GM23248 (cell line): ENCODE results near the gene PKNOX2. TPM values are rescaled to one million over a fixed set of nuclear protein-coding genes. Genes with fewer than 3 reads are reported as not detected.

Experiments
- DNase-seq: peaks from one replicate; pipeline ENCODE4 v3.0.0-alpha.2; 2015
- H2AFZ ChIP-seq: fragments of 200-600 bp; sonication (generic); 2 replicates; pipeline ENCODE4 v1.6.1; 2016; ENCODE audit warnings: antibody characterized with exemption
- H3F3A ChIP-seq: fragments of 200-600 bp; sonication (generic); 2 replicates; pipeline ENCODE4 v1.6.1; 2016; ENCODE audit warnings: mild to moderate bottlenecking, antibody characterized with exemption, mixed run types; ENCODE audit not compliant: insufficient read depth
- H3K27ac ChIP-seq: fragments of 200-600 bp; sonication (generic); 2 replicates; pipeline ENCODE4 v1.5.1; 2016; ENCODE audit warnings: mild to moderate bottlenecking
- H3K27me3 ChIP-seq: fragments of 200-600 bp; sonication (generic); replicated peaks from 2 replicates; pipeline ENCODE4 v1.6.1; 2016; ENCODE audit warnings: mild to moderate bottlenecking; ENCODE audit not compliant: insufficient read depth
- H3K36me3 ChIP-seq: fragments of 200-600 bp; sonication (generic); 2 replicates; pipeline ENCODE4 v1.6.1; 2016; ENCODE audit warnings: low read depth, mild to moderate bottlenecking
- H3K4me1 ChIP-seq: fragments of 200-600 bp; sonication (generic); 2 replicates; pipeline ENCODE4 v1.6.1; 2016; ENCODE audit warnings: mild to moderate bottlenecking; ENCODE audit not compliant: insufficient read depth
- H3K4me2 ChIP-seq: fragments of 200-600 bp; sonication (generic); one replicate; pipeline ENCODE4 v1.6.1; 2016; ENCODE audit warnings: mild to moderate bottlenecking; ENCODE audit not compliant: unreplicated experiment
- H3K4me3 ChIP-seq: fragments of 200-600 bp; sonication (generic); 2 replicates; pipeline ENCODE4 v1.5.1; 2016; ENCODE audit warnings: mild to moderate bottlenecking
- H3K79me2 ChIP-seq: fragments of 200-600 bp; sonication (generic); 2 replicates; pipeline ENCODE4 v1.6.1; 2016; ENCODE audit warnings: mild to moderate bottlenecking; ENCODE audit not compliant: insufficient read depth
- H3K9ac ChIP-seq: fragments of 200-600 bp; sonication (generic); 2 replicates; pipeline ENCODE4 v1.6.1; 2016; ENCODE audit warnings: mild to moderate bottlenecking
- H3K9me2 ChIP-seq: fragments of 200-600 bp; sonication (generic); 2 replicates; pipeline ENCODE4 v1.6.1; 2016; ENCODE audit warnings: mixed run types, mild to moderate bottlenecking, moderate library complexity; ENCODE audit not compliant: insufficient read depth
- H3K9me3 ChIP-seq: fragments of 200-600 bp; sonication (generic); one replicate; pipeline ENCODE4 v1.6.1; 2017; ENCODE audit warnings: low read depth
- H4K20me1 ChIP-seq: fragments of 200-600 bp; sonication (generic); 2 replicates; pipeline ENCODE4 v1.6.0; 2016; ENCODE audit not compliant: insufficient read depth
- EZH2 ChIP-seq: fragments of 200-600 bp; sonication (generic); IDR thresholded peaks from 2 replicates; pipeline ENCODE4 v1.6.1; 2018; ENCODE audit warnings: antibody characterized with exemption, mild to moderate bottlenecking; ENCODE audit not compliant: insufficient read depth, poor library complexity, severe bottlenecking
- EZH2phosphoT487 ChIP-seq: fragments of 200-600 bp; sonication (generic); IDR thresholded peaks from 2 replicates; pipeline ENCODE4 v1.6.1; 2018; ENCODE audit warnings: antibody characterized with exemption, moderate library complexity, mild to moderate bottlenecking, low read depth; ENCODE audit not compliant: insufficient read depth
- WGBS, 2 experiments: methylation state at CpG; one replicate each; pipeline ENCODE4 v1.1.6; 2015 to 2017; ENCODE audit warnings: low lambda C conversion rate in 2 of 2, low coverage in 1 of 2; ENCODE audit errors: missing lambda C conversion rate in 2 of 2; 5-methylcytosine and 5-hydroxymethylcytosine counted together
- in situ Hi-C: fragments of 300-500 bp; cut with MboI; formaldehyde crosslinking; loops from 2 replicates; pipeline ENCODE4 v1.15.0; 2020
- polyA plus RNA-seq: library from polyadenylated mRNA; unstranded; fragments of >200 nt; fragmentation: Nextera tagmentation; extraction: Ambion mirVana; gene quantifications from 2 replicates; pipeline ENCODE4 v1.2.1, GENCODE V29; 2016
- total RNA-seq: library from RNA; depleted of rRNA; stranded (reverse); fragments of >200 nt; shearing (Covaris generic); gene quantifications from 2 replicates; pipeline ENCODE4 v1.2.3, GENCODE V29; 2014

The PKNOX2 gene
- total and polyA plus RNA-seq, 2 experiments from 2014 or later, result 0.21 to 0.76 TPM

DNA sequence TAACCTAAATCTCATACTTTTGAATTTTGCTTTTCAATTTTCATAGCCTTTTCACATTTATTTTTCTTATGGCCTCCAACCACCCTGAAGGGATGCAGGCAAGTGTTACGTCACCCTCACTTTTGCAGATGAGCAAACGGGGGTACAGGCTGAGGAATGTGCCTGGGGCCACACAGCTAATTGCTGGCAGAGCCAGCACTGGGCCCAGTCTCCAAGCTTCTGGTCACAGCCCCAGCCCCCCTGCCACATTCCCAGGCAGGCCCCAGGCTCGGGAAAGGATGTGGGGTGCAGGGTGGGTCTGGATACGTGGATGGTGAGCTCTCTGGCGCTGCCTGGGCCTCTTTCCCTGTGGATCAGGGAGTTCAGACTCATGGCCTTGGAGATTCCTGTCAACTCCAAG lies 138.6 kb downstream of the PKNOX2 start:
- Histone ChIP-seq H4K20me1 (no peaks in the 10 kb centered on the region), H3K9me2 (no peaks in the 10 kb centered on the region), H3K9me3 (no peaks in the 10 kb centered on the region), H3K79me2 (no peaks in the 10 kb centered on the region), H2AFZ (no peak overlapping the region), H3K4me3 (no peak overlapping the region), H3K27me3 (no peaks in the 10 kb centered on the region; the same call in 1 of the 2 replicates), H3K9ac (no peak overlapping the region), H3K4me2 (no peak overlapping the region), H3K4me1 (peaks cover 10% of the 10 kb centered on the region; the same call in 1 of the 2 replicates), H3K27ac (no peak overlapping the region), H3K36me3 (no peaks in the 10 kb centered on the region), H3F3A (peaks cover 6% of the 10 kb centered on the region; the same call in 1 of the 2 replicates)
- in situ Hi-C loops, result no loop called here
- WGBS, 2 experiments, result 85 to 86% methylated on average over 5 of the region's 5 CpGs
- no peak for DNase-seq
- no peak for TF ChIP-seq EZH2
- no peak for TF ChIP-seq EZH2phosphoT487

DNA sequence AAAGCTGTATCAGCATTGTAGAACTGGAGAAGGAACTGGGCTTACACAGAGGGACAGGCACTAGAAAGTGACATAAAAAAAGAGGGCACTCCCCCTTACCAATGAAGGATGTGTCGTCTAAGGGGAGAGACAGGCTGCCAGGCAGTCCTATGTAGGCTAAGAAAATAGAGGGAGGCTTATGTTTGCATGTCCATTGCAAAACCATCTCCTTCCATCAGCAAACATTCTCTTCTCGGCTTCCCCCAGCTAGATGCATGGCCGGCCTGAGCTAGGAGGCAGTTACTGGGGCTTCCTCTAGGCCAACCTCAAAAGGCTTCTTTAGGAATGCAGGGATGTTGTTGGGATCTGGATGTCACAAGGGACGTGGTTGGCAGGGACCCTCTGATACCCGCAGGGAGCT lies 139.1 kb downstream of the PKNOX2 start:
- TF ChIP-seq EZH2, result no peak
- no peak for TF ChIP-seq EZH2phosphoT487
- Histone ChIP-seq H3K79me2 (no peaks in the 10 kb centered on the region), H4K20me1 (no peaks in the 10 kb centered on the region), H3K4me2 (no peak overlapping the region), H3F3A (peaks cover 6% of the 10 kb centered on the region; the same call in 1 of the 2 replicates), H3K36me3 (no peaks in the 10 kb centered on the region), H3K27ac (no peak overlapping the region), H3K4me3 (no peak overlapping the region), H3K9ac (no peak overlapping the region), H3K9me3 (no peaks in the 10 kb centered on the region), H3K27me3 (no peaks in the 10 kb centered on the region; the same call in 1 of the 2 replicates), H2AFZ (no peak overlapping the region), H3K9me2 (no peaks in the 10 kb centered on the region), H3K4me1 (peaks cover 10% of the 10 kb centered on the region; the same call in 1 of the 2 replicates)
- no peak for DNase-seq
- WGBS, 2 experiments, result 68 to 71% methylated on average over 5 of the region's 5 CpGs
- in situ Hi-C loops, result no loop called here

DNA sequence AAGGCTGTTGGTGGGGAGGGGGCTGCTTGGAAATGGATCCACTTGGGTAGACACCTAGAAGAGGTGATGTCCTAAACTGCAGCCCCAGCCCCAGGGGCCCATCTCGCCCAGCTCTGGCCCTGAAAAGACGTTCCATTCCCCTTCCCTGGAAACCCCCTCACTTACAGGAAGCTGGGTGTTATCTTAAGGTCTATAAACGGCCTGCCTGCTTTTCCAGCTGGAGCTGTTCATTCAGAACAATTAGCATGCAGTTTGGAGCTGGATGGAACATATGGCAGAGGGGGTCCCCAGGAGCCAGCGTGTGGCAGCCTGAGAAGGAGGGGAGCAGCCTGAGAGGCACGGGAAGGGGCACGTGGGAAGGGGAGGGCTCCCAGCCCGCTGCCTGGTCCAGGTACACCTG lies 139.6 kb downstream of the PKNOX2 start:
- H3K4me3 ChIP-seq, result no peak overlapping the region
- H3K79me2 ChIP-seq, result no peaks in the 10 kb centered on the region
- in situ Hi-C loops, result no loop called here
- peaks cover 6% of the 10 kb centered on the region; the same call in 1 of the 2 replicates for H3F3A ChIP-seq
- no peaks in the 10 kb centered on the region for H3K36me3 ChIP-seq
- no peak overlapping the region for H3K27ac ChIP-seq
- 70 to 73% methylated on average over 6 to 7 of the region's 7 CpGs for WGBS, 2 experiments
- H3K9ac ChIP-seq, result no peak overlapping the region
- no peak for DNase-seq
- no peaks in the 10 kb centered on the region for H4K20me1 ChIP-seq
- H3K9me3 ChIP-seq, result no peaks in the 10 kb centered on the region
- H3K4me2 ChIP-seq, result no peak overlapping the region
- H2AFZ ChIP-seq, result no peak overlapping the region
- no peaks in the 10 kb centered on the region for H3K9me2 ChIP-seq
- H3K4me1 ChIP-seq, result peaks cover 10% of the 10 kb centered on the region; the same call in 1 of the 2 replicates
- H3K27me3 ChIP-seq, result no peaks in the 10 kb centered on the region; the same call in 1 of the 2 replicates
- TF ChIP-seq EZH2 (no peak), EZH2phosphoT487 (no peak)

DNA sequence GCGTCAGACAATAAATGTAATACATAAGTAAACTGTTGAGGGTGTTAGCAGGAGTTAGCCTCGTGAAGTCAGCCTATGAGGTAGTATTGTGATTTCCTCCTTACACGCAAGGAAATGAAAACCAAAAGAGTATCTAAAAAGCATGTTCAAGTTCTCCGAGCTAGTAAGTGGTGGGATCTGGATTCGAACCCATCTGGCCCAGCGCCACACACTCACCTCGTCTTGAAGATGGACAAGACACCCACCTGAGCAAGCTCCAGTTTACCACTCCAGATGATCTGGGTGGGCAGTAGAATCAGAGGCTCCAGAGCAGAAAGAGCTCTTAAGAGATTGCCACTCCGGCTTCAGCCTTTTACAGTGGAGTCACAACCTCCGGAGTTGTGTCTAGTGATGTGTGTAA lies 140.3 kb downstream of the PKNOX2 start:
- no peaks in the 10 kb centered on the region for H4K20me1 ChIP-seq
- no peaks in the 10 kb centered on the region for H3K79me2 ChIP-seq
- no peak overlapping the region for H3K4me3 ChIP-seq
- in situ Hi-C loops, result no loop called here
- H3K9me3 ChIP-seq, result no peaks in the 10 kb centered on the region
- H3K36me3 ChIP-seq, result no peaks in the 10 kb centered on the region
- H3K4me2 ChIP-seq, result no peak overlapping the region
- H3K9ac ChIP-seq, result no peak overlapping the region
- WGBS, 2 experiments, result 57 to 59% methylated on average over 9 of the region's 9 CpGs
- peaks cover 6% of the 10 kb centered on the region; the same call in 1 of the 2 replicates for H3F3A ChIP-seq
- no peak overlapping the region for H2AFZ ChIP-seq
- H3K27me3 ChIP-seq, result no peaks in the 10 kb centered on the region; the same call in 1 of the 2 replicates
- TF ChIP-seq EZH2 (no peak), EZH2phosphoT487 (no peak)
- H3K9me2 ChIP-seq, result no peaks in the 10 kb centered on the region
- H3K4me1 ChIP-seq, result peaks cover 10% of the 10 kb centered on the region; the same call in 1 of the 2 replicates
- no peak overlapping the region for H3K27ac ChIP-seq
- no peak for DNase-seq
